ENCODE results near the gene NUCB1. TPM values are rescaled to one million over a fixed set of nuclear protein-coding genes. Genes with fewer than 3 reads are reported as not detected.

The NUCB1 gene
- total RNA-seq, 1 donor from 2014 or later, result 215 TPM

GRCh38 chr19:48947258-48947542, 47.1 kb downstream of the NUCB1 start:
- H3K27ac Mint-ChIP-seq (ENCODE audit: unreplicated experiment), result no peak overlapping the region
- no peak for DNase-seq (ENCODE audit: low spot score)
- H3K4me1 Mint-ChIP-seq (ENCODE audit: low read depth), result peaks cover 3% of the 10 kb centered on the region
- H3K4me3 Mint-ChIP-seq (ENCODE audit: unreplicated experiment), result no peak overlapping the region
- no peaks in the 10 kb centered on the region for H3K9me3 Mint-ChIP-seq (ENCODE audit: low read depth)
- TF ChIP-seq, protein P1, sequence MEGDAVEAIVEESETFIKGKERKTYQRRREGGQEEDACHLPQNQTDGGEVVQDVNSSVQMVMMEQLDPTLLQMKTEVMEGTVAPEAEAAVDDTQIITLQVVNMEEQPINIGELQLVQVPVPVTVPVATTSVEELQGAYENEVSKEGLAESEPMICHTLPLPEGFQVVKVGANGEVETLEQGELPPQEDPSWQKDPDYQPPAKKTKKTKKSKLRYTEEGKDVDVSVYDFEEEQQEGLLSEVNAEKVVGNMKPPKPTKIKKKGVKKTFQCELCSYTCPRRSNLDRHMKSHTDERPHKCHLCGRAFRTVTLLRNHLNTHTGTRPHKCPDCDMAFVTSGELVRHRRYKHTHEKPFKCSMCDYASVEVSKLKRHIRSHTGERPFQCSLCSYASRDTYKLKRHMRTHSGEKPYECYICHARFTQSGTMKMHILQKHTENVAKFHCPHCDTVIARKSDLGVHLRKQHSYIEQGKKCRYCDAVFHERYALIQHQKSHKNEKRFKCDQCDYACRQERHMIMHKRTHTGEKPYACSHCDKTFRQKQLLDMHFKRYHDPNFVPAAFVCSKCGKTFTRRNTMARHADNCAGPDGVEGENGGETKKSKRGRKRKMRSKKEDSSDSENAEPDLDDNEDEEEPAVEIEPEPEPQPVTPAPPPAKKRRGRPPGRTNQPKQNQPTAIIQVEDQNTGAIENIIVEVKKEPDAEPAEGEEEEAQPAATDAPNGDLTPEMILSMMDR (IDR thresholded peaks at IDR 0.05), result no peak
- H3K27me3 Mint-ChIP-seq (ENCODE audit: low read depth), result no peaks in the 10 kb centered on the region
- no peaks in the 10 kb centered on the region for H3K36me3 Mint-ChIP-seq (ENCODE audit: low read depth)

DNA sequence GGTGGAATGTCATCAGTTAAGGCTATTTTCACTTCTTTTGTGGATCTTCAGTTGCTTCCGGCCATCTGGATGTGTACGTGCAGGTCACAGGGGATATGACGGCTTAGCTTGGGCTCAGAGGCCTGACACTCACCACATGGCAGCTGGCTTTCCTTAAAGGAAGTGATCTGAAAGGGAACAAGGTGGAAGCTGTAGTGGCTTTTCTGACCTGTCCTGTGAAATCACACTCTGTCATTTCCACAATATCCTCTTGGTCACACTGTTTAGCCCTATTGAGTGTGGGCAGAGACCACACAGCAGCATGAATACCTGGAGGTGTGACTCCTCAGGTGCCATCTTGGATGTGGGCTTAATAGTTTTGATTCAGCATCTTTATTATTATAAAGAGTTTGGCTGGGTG, 50.0 kb downstream of the NUCB1 start:
- H3K4me3 Mint-ChIP-seq (ENCODE audit: unreplicated experiment), result no peak overlapping the region
- no peaks in the 10 kb centered on the region for H3K27me3 Mint-ChIP-seq (ENCODE audit: low read depth)
- TF ChIP-seq, protein P1 (IDR thresholded peaks at IDR 0.05), result no peak
- no peaks in the 10 kb centered on the region for H3K9me3 Mint-ChIP-seq (ENCODE audit: low read depth)
- peaks cover 7% of the 10 kb centered on the region for H3K4me1 Mint-ChIP-seq (ENCODE audit: low read depth)
- H3K27ac Mint-ChIP-seq (ENCODE audit: unreplicated experiment), result no peak overlapping the region
- H3K36me3 Mint-ChIP-seq (ENCODE audit: low read depth), result no peaks in the 10 kb centered on the region
- DNase-seq (ENCODE audit: low spot score), result no peak

GRCh38 chr19:48950830-48951519, 50.9 kb downstream of the NUCB1 start:
- H3K36me3 Mint-ChIP-seq (ENCODE audit: low read depth), result no peaks in the 10 kb centered on the region
- TF ChIP-seq, protein P1 (IDR thresholded peaks at IDR 0.05), result no peak
- no peak overlapping the region for H3K4me3 Mint-ChIP-seq (ENCODE audit: unreplicated experiment)
- DNase-seq (ENCODE audit: low spot score), result no peak
- peaks cover 15% of the 10 kb centered on the region for H3K4me1 Mint-ChIP-seq (ENCODE audit: low read depth)
- no peak overlapping the region for H3K27ac Mint-ChIP-seq (ENCODE audit: unreplicated experiment)
- no peaks in the 10 kb centered on the region for H3K9me3 Mint-ChIP-seq (ENCODE audit: low read depth)
- no peaks in the 10 kb centered on the region for H3K27me3 Mint-ChIP-seq (ENCODE audit: low read depth)

GRCh38 chr19:48953141-48953540, 53.0 kb downstream of the NUCB1 start:
- TF ChIP-seq, protein P1 (IDR thresholded peaks at IDR 0.05), result no peak
- Mint-ChIP-seq H3K9me3 (ENCODE audit: low read depth) (no peaks in the 10 kb centered on the region), H3K36me3 (ENCODE audit: low read depth) (peaks cover 7% of the 10 kb centered on the region), H3K27me3 (ENCODE audit: low read depth) (no peaks in the 10 kb centered on the region), H3K27ac (ENCODE audit: unreplicated experiment) (no peak overlapping the region), H3K4me3 (ENCODE audit: unreplicated experiment) (no peak overlapping the region), H3K4me1 (ENCODE audit: low read depth) (peaks cover 23% of the 10 kb centered on the region)
- no peak for DNase-seq (ENCODE audit: low spot score)

GRCh38 chr19:48953990-48954594, 54.0 kb downstream of the NUCB1 start:
- Mint-ChIP-seq H3K4me1 (ENCODE audit: low read depth) (peaks cover 21% of the 10 kb centered on the region), H3K27me3 (ENCODE audit: low read depth) (no peaks in the 10 kb centered on the region), H3K4me3 (ENCODE audit: unreplicated experiment) (peak overlapping the region; percentile 85), H3K9me3 (ENCODE audit: low read depth) (no peaks in the 10 kb centered on the region), H3K36me3 (ENCODE audit: low read depth) (peaks cover 7% of the 10 kb centered on the region), H3K27ac (ENCODE audit: unreplicated experiment) (peak overlapping the region; percentile 84)
- no peak for DNase-seq (ENCODE audit: low spot score)
- TF ChIP-seq, protein P1 (IDR thresholded peaks at IDR 0.05), result no peak
